ENCODE data around the gene KHSRP. TPM values are rescaled to one million over a fixed set of nuclear protein-coding genes. Genes with fewer than 3 reads are reported as not detected.
A peak's percentile ranks its signal among the peaks of the same experiment; 100 is the strongest.

Gene KHSRP
- total and polyA plus RNA-seq, 2 of the 13 experiments (the other 11 are each of a cell fraction or from before 2014, with no cell fraction given): 72.1 to 129 TPM

- intact Hi-C loops (cut with micrococcal nuclease; ENCODE audit: unreplicated experiment): no loop called here
- H3K79me2 ChIP-seq (ENCODE audit: insufficient read depth, low read length): no peaks in the 10 kb centered on the region
- H3K9me3 ChIP-seq (ENCODE audit: low read length): no peaks in the 10 kb centered on the region
- peaks cover 14% of the 10 kb centered on the region for H3K4me1 ChIP-seq (ENCODE audit: insufficient read depth, low read length)
- ATAC-seq (no peak), FAIRE-seq (no peak), DNase-seq (ENCODE audit: low spot score) (no peak)
- TF ChIP-seq TERF1 (CRISPR knock-in tag; IDR thresholded peaks at IDR 0.05) (0 out of 2 replicates have a peak, but pooled peaks have one; percentile 5), CHCHD3 (CRISPR knock-in tag; IDR thresholded peaks at IDR 0.05) (no peak)
- TF ChIP-seq, protein P1, sequence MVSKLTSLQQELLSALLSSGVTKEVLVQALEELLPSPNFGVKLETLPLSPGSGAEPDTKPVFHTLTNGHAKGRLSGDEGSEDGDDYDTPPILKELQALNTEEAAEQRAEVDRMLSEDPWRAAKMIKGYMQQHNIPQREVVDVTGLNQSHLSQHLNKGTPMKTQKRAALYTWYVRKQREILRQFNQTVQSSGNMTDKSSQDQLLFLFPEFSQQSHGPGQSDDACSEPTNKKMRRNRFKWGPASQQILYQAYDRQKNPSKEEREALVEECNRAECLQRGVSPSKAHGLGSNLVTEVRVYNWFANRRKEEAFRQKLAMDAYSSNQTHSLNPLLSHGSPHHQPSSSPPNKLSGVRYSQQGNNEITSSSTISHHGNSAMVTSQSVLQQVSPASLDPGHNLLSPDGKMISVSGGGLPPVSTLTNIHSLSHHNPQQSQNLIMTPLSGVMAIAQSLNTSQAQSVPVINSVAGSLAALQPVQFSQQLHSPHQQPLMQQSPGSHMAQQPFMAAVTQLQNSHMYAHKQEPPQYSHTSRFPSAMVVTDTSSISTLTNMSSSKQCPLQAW (CRISPR knock-in tag; IDR thresholded peaks at IDR 0.05): 0 out of 2 replicates have a peak, but pooled peaks have one; percentile 8
- H2AFZ ChIP-seq (ENCODE audit: low read length): no peak overlapping the region
- peak overlapping the region in 1 of 3 experiments; percentile 70; a peak in 2 of 6 replicates for H3K4me3 ChIP-seq (replicated peaks in 1 of 3; ENCODE audit: insufficient read depth in 1 of 3, low read depth in 2 of 3, low read length in 3 of 3)
- no TSS peak for BruUV-seq (replicated peaks)
- no peaks in the 10 kb centered on the region for H3K27me3 ChIP-seq (ENCODE audit: control insufficient read depth in 1 of 2, insufficient read depth in 2 of 2, low read length in 2 of 2)
- CTCF ChIA-PET (ENCODE audit: low intra/inter-chr PET ratio, low total read pairs): no interaction called here
- H3K27ac ChIP-seq (ENCODE audit: extremely low read length, insufficient read depth, low read length): peak overlapping the region; percentile 49
- 95% methylated on average over 11 of the region's 29 CpGs for WGBS (ENCODE audit: low lambda C conversion rate)
- no peak overlapping the region for H3K9ac ChIP-seq (ENCODE audit: insufficient read depth, low read depth, low read length)
- POLR2A ChIA-PET: interaction anchor here (2.8 to 4.3 kb wide), 2 partner anchors 12 to 18 kb away, joined by 45 to 80 read pairs; partner anchors contain the start of genes CLPP and GTF2F1
- H3K4me2 ChIP-seq (ENCODE audit: low read depth, low read length): peak overlapping the region; percentile 74
- in situ Hi-C loops (cut with HindIII; ENCODE audit: extremely low pct_ligation_motif_present, low pct_unique_long_range_greater_than_20kb): no loop called here
- no peaks in the 10 kb centered on the region for H4K20me1 ChIP-seq (ENCODE audit: insufficient read depth, low read length)
- peaks cover 5 to 7% of the 10 kb centered on the region in 2 experiments; a peak in 1 of 5 replicates for H3K36me3 ChIP-seq (replicated peaks in 1 of 2; ENCODE audit: control insufficient read depth in 1 of 2, insufficient read depth in 2 of 2, low read length in 2 of 2)
Observed at GRCh38 chr19:6374161-6374709, 50.4 kb downstream of the KHSRP start.

DNA sequence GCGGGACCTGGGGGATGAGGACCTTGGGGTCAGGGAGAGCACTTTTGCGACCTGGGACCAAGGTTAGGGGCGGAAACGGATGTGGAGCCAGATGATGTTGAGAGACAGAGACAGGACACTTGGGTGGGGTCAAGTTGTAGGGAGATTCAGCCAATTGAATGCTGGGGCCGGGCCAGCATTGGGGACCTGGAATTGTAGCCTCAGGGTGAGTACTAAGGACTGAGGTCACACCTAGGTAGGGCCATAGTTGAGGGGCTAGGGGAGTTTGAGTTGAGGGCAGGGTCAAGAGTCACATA lies 50.9 kb downstream of the KHSRP start:
- Histone ChIP-seq H3K36me3 (replicated peaks in 1 of 2; ENCODE audit: control insufficient read depth in 1 of 2, insufficient read depth in 2 of 2, low read length in 2 of 2) (peaks cover 3 to 7% of the 10 kb centered on the region in 2 experiments; a peak in 2 of 5 replicates), H4K20me1 (ENCODE audit: insufficient read depth, low read length) (no peaks in the 10 kb centered on the region), H3K4me2 (ENCODE audit: low read depth, low read length) (peak overlapping the region; percentile 74), H3K4me1 (ENCODE audit: insufficient read depth, low read length) (peaks cover 14% of the 10 kb centered on the region), H3K27ac (ENCODE audit: extremely low read length, insufficient read depth, low read length) (peak overlapping the region; percentile 49), H2AFZ (ENCODE audit: low read length) (no peak overlapping the region), H3K9me3 (ENCODE audit: low read length) (no peaks in the 10 kb centered on the region), H3K27me3 (ENCODE audit: control insufficient read depth in 1 of 2, insufficient read depth in 2 of 2, low read length in 2 of 2) (no peaks in the 10 kb centered on the region), H3K9ac (ENCODE audit: insufficient read depth, low read depth, low read length) (peak overlapping the region; percentile 59; the same call in 1 of the 2 replicates), H3K79me2 (ENCODE audit: insufficient read depth, low read length) (no peaks in the 10 kb centered on the region), H3K4me3 (replicated peaks in 1 of 3; ENCODE audit: insufficient read depth in 1 of 3, low read depth in 2 of 3, low read length in 3 of 3) (peak overlapping the region; percentile 59 to 89 (median 70))
- FAIRE-seq (no peak), DNase-seq (ENCODE audit: low spot score) (no peak), ATAC-seq (no peak)
- 54% methylated on average over 5 of the region's 5 CpGs for WGBS (ENCODE audit: low lambda C conversion rate)
- intact Hi-C loops (cut with micrococcal nuclease; ENCODE audit: unreplicated experiment): no loop called here
- BruUV-seq (replicated peaks): no TSS peak
- in situ Hi-C loops (cut with HindIII; ENCODE audit: extremely low pct_ligation_motif_present, low pct_unique_long_range_greater_than_20kb): no loop called here
- CTCF ChIA-PET (ENCODE audit: low intra/inter-chr PET ratio, low total read pairs): no interaction called here
- POLR2A ChIA-PET: interaction anchor here (2.2 to 4.3 kb wide), 4 partner anchors 12 to 52 kb away, joined by 17 to 80 read pairs (median 37); partner anchors contain the start of genes CLPP, GTF2F1 and KHSRP
- TF ChIP-seq IRF9 (CRISPR knock-in tag; IDR thresholded peaks at IDR 0.05; ENCODE audit: borderline replicate concordance): 0 out of 2 replicates have a peak, but pooled peaks have one; percentile 30
- 0 out of 2 replicates have a peak, but pooled peaks have one; percentile 22 for TF ChIP-seq TERF1 (CRISPR knock-in tag; IDR thresholded peaks at IDR 0.05)
- no peak for TF ChIP-seq PBX3 (CRISPR knock-in tag; IDR thresholded peaks at IDR 0.05; ENCODE audit: borderline replicate concordance)
- no peak for TF ChIP-seq CENPX (CRISPR knock-in tag; IDR thresholded peaks at IDR 0.05)
- TF ChIP-seq ZNF326 (CRISPR knock-in tag; IDR thresholded peaks at IDR 0.05; ENCODE audit: borderline replicate concordance): no peak
- no peak for TF ChIP-seq CBX2 (IDR thresholded peaks at IDR 0.05; ENCODE audit: low read depth, low read length)
- no peak for TF ChIP-seq CBX2 (CRISPR knock-in tag; IDR thresholded peaks at IDR 0.05; ENCODE audit: low read depth)
- TF ChIP-seq HOXA3 (CRISPR knock-in tag; IDR thresholded peaks at IDR 0.05): 0 out of 2 replicates have a peak, but pooled peaks have one; percentile 24
